ENCODE measurements around the gene PLEKHG5. TPM values are rescaled to one million over a fixed set of nuclear protein-coding genes. Genes with fewer than 3 reads are reported as not detected.

Gene PLEKHG5
- total and polyA plus RNA-seq, 2 donors (not counting 1 experiment from before 2014, with no cell fraction given) = 0.42 to 3.3 TPM

- no peak for DNase-seq (ENCODE audit: low read depth in 2 of 2)
- Histone ChIP-seq H3K27ac (ENCODE audit: insufficient read depth, low read length) (no peak overlapping the region), H3K4me1 (ENCODE audit: control insufficient read depth, extremely low read depth, insufficient read depth, low read length) (no peaks in the 10 kb centered on the region), H4K20me1 (ENCODE audit: control insufficient read depth, extremely low read depth, insufficient read depth, low read length) (no peaks in the 10 kb centered on the region), H3K9ac (ENCODE audit: insufficient read depth, low read length) (no peak overlapping the region), H2AFZ (ENCODE audit: low read length) (no peak overlapping the region), H3K4me2 (ENCODE audit: extremely low read depth, insufficient read depth, low read length) (no peak overlapping the region), H3K36me3 (ENCODE audit: control insufficient read depth, insufficient read depth, low read length) (no peaks in the 10 kb centered on the region), H3K9me3 (ENCODE audit: control insufficient read depth, insufficient read depth, low read depth, low read length) (no peaks in the 10 kb centered on the region), H3K79me2 (ENCODE audit: control insufficient read depth, insufficient read depth, low read length) (no peaks in the 10 kb centered on the region), H3K4me3 (replicated peaks in 1 of 4; ENCODE audit: control extremely low read depth in 1 of 4, insufficient read depth in 1 of 4, low read depth in 3 of 4, low read length in 4 of 4) (no peak overlapping the region), H3K27me3 (ENCODE audit: control insufficient read depth, insufficient read depth, low read length) (no peaks in the 10 kb centered on the region)
- TF ChIP-seq EZH2 (IDR thresholded peaks at IDR 0.05; ENCODE audit: low read length, missing control alignments) (no peak), CTCF (conservative IDR thresholded peaks at IDR 0.05 in 1 of 2, IDR thresholded peaks at IDR 0.05 in 1 of 2; ENCODE audit: low read depth in 1 of 2, low read length in 2 of 2) (no peak)
These were observed 20.9 kb upstream of the PLEKHG5 start for GRCh38 chr1:6512245-6512907.

- H3K4me3 ChIP-seq (replicated peaks in 1 of 4; ENCODE audit: control extremely low read depth in 1 of 4, insufficient read depth in 1 of 4, low read depth in 3 of 4, low read length in 4 of 4) = no peak overlapping the region
- DNase-seq (ENCODE audit: low read depth in 2 of 2) = no peak
- H2AFZ ChIP-seq (ENCODE audit: low read length) = no peak overlapping the region
- no peaks in the 10 kb centered on the region for H3K4me1 ChIP-seq (ENCODE audit: control insufficient read depth, extremely low read depth, insufficient read depth, low read length)
- no peak overlapping the region for H3K9ac ChIP-seq (ENCODE audit: insufficient read depth, low read length)
- H3K27me3 ChIP-seq (ENCODE audit: control insufficient read depth, insufficient read depth, low read length) = no peaks in the 10 kb centered on the region
- no peaks in the 10 kb centered on the region for H4K20me1 ChIP-seq (ENCODE audit: control insufficient read depth, extremely low read depth, insufficient read depth, low read length)
- H3K4me2 ChIP-seq (ENCODE audit: extremely low read depth, insufficient read depth, low read length) = no peak overlapping the region
- TF ChIP-seq EZH2 (IDR thresholded peaks at IDR 0.05; ENCODE audit: low read length, missing control alignments) = no peak
- no peak for TF ChIP-seq CTCF (conservative IDR thresholded peaks at IDR 0.05 in 1 of 2, IDR thresholded peaks at IDR 0.05 in 1 of 2; ENCODE audit: low read depth in 1 of 2, low read length in 2 of 2)
- no peaks in the 10 kb centered on the region for H3K36me3 ChIP-seq (ENCODE audit: control insufficient read depth, insufficient read depth, low read length)
- no peaks in the 10 kb centered on the region for H3K79me2 ChIP-seq (ENCODE audit: control insufficient read depth, insufficient read depth, low read length)
- no peaks in the 10 kb centered on the region for H3K9me3 ChIP-seq (ENCODE audit: control insufficient read depth, insufficient read depth, low read depth, low read length)
- H3K27ac ChIP-seq (ENCODE audit: insufficient read depth, low read length) = no peak overlapping the region
These were observed 20.2 kb upstream of the PLEKHG5 start for GRCh38 chr1:6511561-6512244.

- no peaks in the 10 kb centered on the region for H3K79me2 ChIP-seq (ENCODE audit: control insufficient read depth, insufficient read depth, low read length)
- H3K27ac ChIP-seq (ENCODE audit: insufficient read depth, low read length) = no peak overlapping the region
- no peaks in the 10 kb centered on the region for H3K4me1 ChIP-seq (ENCODE audit: control insufficient read depth, extremely low read depth, insufficient read depth, low read length)
- no peak for DNase-seq (ENCODE audit: low read depth in 2 of 2)
- H3K9ac ChIP-seq (ENCODE audit: insufficient read depth, low read length) = no peak overlapping the region
- TF ChIP-seq CTCF (conservative IDR thresholded peaks at IDR 0.05 in 1 of 2, IDR thresholded peaks at IDR 0.05 in 1 of 2; ENCODE audit: low read depth in 1 of 2, low read length in 2 of 2) (no peak), EZH2 (IDR thresholded peaks at IDR 0.05; ENCODE audit: low read length, missing control alignments) (no peak)
- H3K4me2 ChIP-seq (ENCODE audit: extremely low read depth, insufficient read depth, low read length) = no peak overlapping the region
- no peaks in the 10 kb centered on the region for H4K20me1 ChIP-seq (ENCODE audit: control insufficient read depth, extremely low read depth, insufficient read depth, low read length)
- no peak overlapping the region for H3K4me3 ChIP-seq (replicated peaks in 1 of 4; ENCODE audit: control extremely low read depth in 1 of 4, insufficient read depth in 1 of 4, low read depth in 3 of 4, low read length in 4 of 4)
- no peaks in the 10 kb centered on the region for H3K27me3 ChIP-seq (ENCODE audit: control insufficient read depth, insufficient read depth, low read length)
- no peaks in the 10 kb centered on the region for H3K36me3 ChIP-seq (ENCODE audit: control insufficient read depth, insufficient read depth, low read length)
- H2AFZ ChIP-seq (ENCODE audit: low read length) = no peak overlapping the region
- H3K9me3 ChIP-seq (ENCODE audit: control insufficient read depth, insufficient read depth, low read depth, low read length) = no peaks in the 10 kb centered on the region
These were observed 19.6 kb upstream of the PLEKHG5 start for GRCh38 chr1:6511056-6511455.
